H1 (cell line): Measurements from ENCODE around the gene ARHGAP26. TPM values are rescaled to one million over a fixed set of nuclear protein-coding genes. Genes with fewer than 3 reads are reported as not detected.

Experiments used
- CHD1 ChIP-seq: IDR thresholded peaks from 2 replicates; pipeline ENCODE4 v1.6.1; 2012; ENCODE audit warnings: low read depth, low read length, improper control_type of control experiment
- CREB1 ChIP-seq: IDR thresholded peaks from 2 replicates; pipeline ENCODE4 v1.6.1; 2012; ENCODE audit warnings: inconsistent platforms
- KDM4A ChIP-seq: IDR thresholded peaks from one replicate; pipeline ENCODE4 v1.7.1; 2012; ENCODE audit warnings: low read depth, mild to moderate bottlenecking, moderate library complexity, low read length, inconsistent platforms; ENCODE audit not compliant: severe bottlenecking
- NANOG ChIP-seq: IDR thresholded peaks from 2 replicates; pipeline ENCODE4 v1.6.1; 2011; ENCODE audit warnings: low read length, low read depth, mild to moderate bottlenecking, inconsistent platforms; ENCODE audit not compliant: insufficient read depth, poor library complexity, severe bottlenecking
- POLR2A ChIP-seq, 2 experiments: IDR thresholded peaks; 1 replicate in 1 of 2; 2 replicates in 1 of 2; pipeline ENCODE4 v1.6.1; 2011; ENCODE audit warnings: low read depth in 2 of 2, low read length in 2 of 2, mild to moderate bottlenecking in 2 of 2; ENCODE audit errors: control extremely low read depth in 1 of 2
- RAD21 ChIP-seq, 2 experiments: IDR thresholded peaks in 1 of 2; conservative IDR thresholded peaks in 1 of 2; 2 replicates each; pipeline ENCODE4 v1.6.1; 2011; ENCODE audit warnings: low read depth in 2 of 2, low read length in 2 of 2, improper control_type of control experiment in 1 of 2, inconsistent platforms in 1 of 2, mild to moderate bottlenecking in 1 of 2, moderate library complexity in 1 of 2
- RNF2 ChIP-seq: fragments of 200-900, 300-1000 bp; sonication (generic); IDR thresholded peaks from 2 replicates; pipeline ENCODE4 v1.7.1; 2016; ENCODE audit warnings: borderline replicate concordance, low read depth, mild to moderate bottlenecking, antibody characterized with exemption, low read length; ENCODE audit not compliant: poor library complexity, severe bottlenecking; ENCODE audit errors: missing control alignments
- SAP30 ChIP-seq: fragments of 300-600 bp; sonication (generic); IDR thresholded peaks from 2 replicates; pipeline ENCODE4 v1.7.1; 2012; ENCODE audit warnings: low read length, moderate library complexity, mild to moderate bottlenecking, inconsistent platforms; ENCODE audit not compliant: insufficient read depth, insufficient replicate concordance
- SIN3A ChIP-seq, 2 experiments: IDR thresholded peaks in 1 of 2; conservative IDR thresholded peaks in 1 of 2; 2 replicates each; pipeline ENCODE4 v1.6.1; 2011 to 2012; ENCODE audit warnings: low read length in 2 of 2, improper control_type of control experiment in 1 of 2, low read depth in 1 of 2, mild to moderate bottlenecking in 1 of 2
- SP1 ChIP-seq: IDR thresholded peaks from 2 replicates; pipeline ENCODE4 v1.6.1; 2011; ENCODE audit warnings: low read depth, low read length
- SP4 ChIP-seq: IDR thresholded peaks from 2 replicates; pipeline ENCODE4 v1.6.1; 2012; ENCODE audit warnings: low read length, inconsistent platforms
- TAF1 ChIP-seq: IDR thresholded peaks from 2 replicates; pipeline ENCODE4 v1.6.1; 2011; ENCODE audit warnings: mild to moderate bottlenecking, low read depth, low read length
- TEAD4 ChIP-seq: IDR thresholded peaks from 2 replicates; pipeline ENCODE4 v1.6.1; 2012; ENCODE audit warnings: low read depth, low read length, inconsistent platforms, mixed read lengths
- polyA plus RNA-seq, 7 experiments: library from polyadenylated mRNA; depleted of rRNA in 3 of 7; stranded (reverse) in 5 of 7; unstranded in 2 of 7; fragments of >200 nt in 5 of 7; fragments of 200-250 nt in 2 of 7; gene quantifications; 1 replicate in 5 of 7; 2 replicates in 1 of 7; 4 replicates in 1 of 7; pipeline versions ENCODE4 v1.2.1 to v1.2.3, GENCODE V29; 2011 to 2013; ENCODE audit warnings: missing spikeins in 2 of 7, mixed read lengths in 2 of 7
- total RNA-seq: library from RNA; stranded (reverse); fragmentation: NEBNext Ultra II Directional; extraction: Animal tissue kit (Norgen Biotek cat#: 25700); gene quantifications from 2 replicates; pipeline ENCODE4 v1.2.1, GENCODE V29; 2021
- TF ChIP-seq, protein P1 (sequence below), 3 experiments: IDR thresholded peaks; 1 replicate in 2 of 3; 2 replicates in 1 of 3; pipeline versions ENCODE4 v1.5.1 to v1.6.1; 2011; ENCODE audit warnings: low read length in 3 of 3, mild to moderate bottlenecking in 3 of 3, inconsistent platforms in 2 of 3, low read depth in 1 of 3, moderate library complexity in 1 of 3; ENCODE audit not compliant: insufficient read depth in 1 of 3; ENCODE audit errors: control extremely low read depth in 1 of 3
- TF ChIP-seq, protein P2 (sequence below): IDR thresholded peaks from 2 replicates; pipeline ENCODE4 v1.6.1; 2012; ENCODE audit warnings: inconsistent platforms
- TF ChIP-seq, protein P3 (sequence below): IDR thresholded peaks from 2 replicates; pipeline ENCODE4 v1.6.1; 2012; ENCODE audit warnings: low read length, inconsistent platforms

ARHGAP26 gene
- total and polyA plus RNA-seq, 2 of the 8 experiments (the other 6 are each of a cell fraction or from before 2014, with no cell fraction given), result 7.1 to 24.8 TPM

DNA sequence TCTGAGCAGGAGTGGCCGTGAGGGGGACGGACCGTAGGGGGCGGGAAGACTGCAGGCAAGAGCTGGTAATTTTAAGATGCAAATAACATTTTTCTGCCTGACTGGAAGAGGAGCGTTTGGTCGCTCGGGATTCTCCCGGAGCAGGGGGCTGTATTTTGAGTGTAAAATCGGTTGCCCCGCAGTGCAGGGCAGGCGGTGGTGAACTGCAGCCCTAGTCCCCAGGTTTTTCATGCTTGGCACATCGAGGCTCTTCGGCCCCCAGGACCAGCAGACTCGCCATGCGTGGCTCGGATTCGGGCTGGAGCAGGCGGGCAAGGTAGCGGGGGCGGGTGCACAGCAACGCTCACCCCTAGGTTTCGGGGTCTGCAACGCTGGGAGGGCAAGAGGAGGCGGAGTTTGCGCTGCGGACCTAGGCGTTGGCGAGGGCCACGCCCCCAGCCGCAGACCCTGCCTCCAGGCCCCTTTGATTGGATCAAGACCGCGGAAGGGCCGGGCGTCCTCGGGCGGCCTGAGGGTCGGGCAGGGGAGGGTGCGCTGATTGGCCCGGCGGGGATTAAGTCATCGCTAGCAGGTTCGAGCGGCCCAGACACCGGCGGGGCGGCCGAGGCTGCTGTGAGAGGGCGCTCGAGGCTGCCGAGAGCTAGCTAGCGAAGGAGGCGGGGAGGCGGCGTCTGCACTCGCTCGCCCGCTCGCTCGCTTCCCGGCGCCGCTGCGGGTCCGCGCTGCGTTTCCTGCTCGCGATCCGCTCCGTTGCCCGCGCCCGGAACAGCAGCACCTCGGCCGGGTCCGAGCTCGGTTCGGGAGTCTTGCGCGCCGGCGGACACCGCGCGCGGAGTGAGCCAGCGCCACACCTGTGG lies at the start of gene ARHGAP26 (continued):
- TF ChIP-seq NANOG (no peak), RAD21 (IDR thresholded peaks at IDR 0.05 in 1 of 2, conservative IDR thresholded peaks at IDR 0.05 in 1 of 2; ENCODE audit: low read depth in 2 of 2, low read length in 2 of 2) (peak; percentile 11 to 25; a peak in 2 of 4 replicates), CREB1 (peak; percentile 45; the same call in 1 of the 2 replicates), KDM4A (peak; percentile 88), SP4 (peak; percentile 69; the same call in 1 of the 2 replicates), SAP30 (no peak), CHD1 (no peak), POLR2A (IDR thresholded peaks at IDR 0.05; ENCODE audit: control extremely low read depth in 1 of 2, low read depth in 2 of 2, low read length in 2 of 2) (peak; percentile 85 to 87), TEAD4 (no peak), SIN3A (conservative IDR thresholded peaks at IDR 0.05 in 1 of 2, IDR thresholded peaks at IDR 0.05 in 1 of 2; ENCODE audit: low read depth in 1 of 2, low read length in 2 of 2) (0 out of 4 replicates have a peak, but pooled peaks of 1 of the 2 experiments have one; percentile 0), RNF2 (no peak), SP1 (peak; percentile 38; the same call in 1 of the 2 replicates), TAF1 (peak; percentile 86)
- TF ChIP-seq, protein P1, sequence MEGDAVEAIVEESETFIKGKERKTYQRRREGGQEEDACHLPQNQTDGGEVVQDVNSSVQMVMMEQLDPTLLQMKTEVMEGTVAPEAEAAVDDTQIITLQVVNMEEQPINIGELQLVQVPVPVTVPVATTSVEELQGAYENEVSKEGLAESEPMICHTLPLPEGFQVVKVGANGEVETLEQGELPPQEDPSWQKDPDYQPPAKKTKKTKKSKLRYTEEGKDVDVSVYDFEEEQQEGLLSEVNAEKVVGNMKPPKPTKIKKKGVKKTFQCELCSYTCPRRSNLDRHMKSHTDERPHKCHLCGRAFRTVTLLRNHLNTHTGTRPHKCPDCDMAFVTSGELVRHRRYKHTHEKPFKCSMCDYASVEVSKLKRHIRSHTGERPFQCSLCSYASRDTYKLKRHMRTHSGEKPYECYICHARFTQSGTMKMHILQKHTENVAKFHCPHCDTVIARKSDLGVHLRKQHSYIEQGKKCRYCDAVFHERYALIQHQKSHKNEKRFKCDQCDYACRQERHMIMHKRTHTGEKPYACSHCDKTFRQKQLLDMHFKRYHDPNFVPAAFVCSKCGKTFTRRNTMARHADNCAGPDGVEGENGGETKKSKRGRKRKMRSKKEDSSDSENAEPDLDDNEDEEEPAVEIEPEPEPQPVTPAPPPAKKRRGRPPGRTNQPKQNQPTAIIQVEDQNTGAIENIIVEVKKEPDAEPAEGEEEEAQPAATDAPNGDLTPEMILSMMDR (IDR thresholded peaks at IDR 0.05; ENCODE audit: control extremely low read depth in 1 of 3, insufficient read depth in 1 of 3, low read depth in 1 of 3, low read length in 3 of 3), result peak in 2 of 3 experiments; percentile 16 to 17; a peak in 3 of 4 replicates
- TF ChIP-seq, protein P2, sequence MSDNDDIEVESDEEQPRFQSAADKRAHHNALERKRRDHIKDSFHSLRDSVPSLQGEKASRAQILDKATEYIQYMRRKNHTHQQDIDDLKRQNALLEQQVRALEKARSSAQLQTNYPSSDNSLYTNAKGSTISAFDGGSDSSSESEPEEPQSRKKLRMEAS, result peak; percentile 43; the same call in 1 of the 2 replicates
- TF ChIP-seq, protein P3, sequence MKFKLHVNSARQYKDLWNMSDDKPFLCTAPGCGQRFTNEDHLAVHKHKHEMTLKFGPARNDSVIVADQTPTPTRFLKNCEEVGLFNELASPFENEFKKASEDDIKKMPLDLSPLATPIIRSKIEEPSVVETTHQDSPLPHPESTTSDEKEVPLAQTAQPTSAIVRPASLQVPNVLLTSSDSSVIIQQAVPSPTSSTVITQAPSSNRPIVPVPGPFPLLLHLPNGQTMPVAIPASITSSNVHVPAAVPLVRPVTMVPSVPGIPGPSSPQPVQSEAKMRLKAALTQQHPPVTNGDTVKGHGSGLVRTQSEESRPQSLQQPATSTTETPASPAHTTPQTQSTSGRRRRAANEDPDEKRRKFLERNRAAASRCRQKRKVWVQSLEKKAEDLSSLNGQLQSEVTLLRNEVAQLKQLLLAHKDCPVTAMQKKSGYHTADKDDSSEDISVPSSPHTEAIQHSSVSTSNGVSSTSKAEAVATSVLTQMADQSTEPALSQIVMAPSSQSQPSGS, result no peak
- TF ChIP-seq, all 59 proteins: peak for 15
